NCI-H526 (cell line): Measurements from ENCODE around the gene ABCA7.
"Not testable (repeated sequence)": the region's sequence is repeated elsewhere in the genome, so short reads cannot be mapped to it uniquely, and the experiment has no call there.

Experiments
- DNase-seq, 2 experiments: peaks; one replicate each; lab custom pipeline; 2025; lab: John Stamatoyannopoulos, UW

ABCA7 gene

DNA sequence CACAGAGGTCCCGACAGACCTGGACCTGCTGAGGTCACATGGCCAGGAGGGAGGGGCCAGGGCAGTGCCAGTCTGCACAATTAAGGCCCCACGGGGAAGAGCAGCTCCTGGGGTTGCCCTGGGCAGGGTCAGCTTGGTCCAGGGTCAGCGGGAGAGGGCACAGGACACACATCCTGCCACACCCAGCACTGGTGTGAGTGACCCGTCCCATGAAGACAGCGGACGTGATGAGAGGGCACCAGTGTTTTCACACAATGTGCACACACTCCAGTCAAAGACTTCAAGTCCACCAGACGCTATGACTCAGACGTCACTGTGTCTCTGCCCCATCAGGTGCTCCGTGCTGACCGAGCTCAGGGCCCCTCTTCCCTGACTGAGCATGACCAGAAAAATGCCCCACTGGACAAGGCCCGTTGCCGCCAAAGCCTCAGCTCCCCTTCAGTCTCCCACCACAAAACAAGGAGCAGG lies 23.2 kb upstream of the ABCA7 start:
- no peak for DNase-seq

DNA sequence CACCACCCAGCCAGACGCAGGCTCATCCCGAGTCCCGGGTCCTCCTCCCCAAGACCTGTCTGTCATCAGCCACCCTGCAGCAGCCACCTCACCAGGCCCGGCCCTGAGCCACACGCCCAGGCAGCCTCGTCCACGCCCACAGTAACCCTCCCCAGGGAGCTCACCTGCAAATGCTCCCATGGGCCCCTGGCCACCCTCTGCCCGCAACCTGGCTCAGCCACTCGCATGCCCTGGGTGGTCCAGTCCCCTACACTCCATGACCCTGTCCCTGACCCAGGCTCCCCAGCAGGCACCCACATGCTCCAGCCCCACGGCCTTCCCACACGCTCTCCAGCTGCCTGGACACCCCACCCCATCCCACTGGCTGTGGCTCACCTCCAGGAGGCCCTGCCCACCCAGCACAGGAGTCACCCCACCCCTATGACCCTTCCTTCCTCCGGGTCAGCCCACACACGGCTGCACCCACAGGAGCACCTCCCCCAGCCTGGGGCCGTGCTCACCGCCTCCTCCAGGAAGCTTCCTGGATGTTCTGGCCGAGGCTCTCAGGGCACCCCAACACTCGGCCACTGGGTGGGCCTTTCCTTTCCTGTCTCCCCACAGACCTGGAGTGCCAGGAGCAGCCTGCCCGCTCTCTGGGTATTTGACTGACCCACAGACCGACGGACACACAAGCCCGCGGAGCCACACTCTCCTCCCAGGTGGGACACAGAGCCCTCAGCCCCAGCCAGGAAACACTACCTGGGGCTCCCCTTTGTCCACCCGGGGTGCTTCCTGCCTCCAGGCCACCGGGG lies 22.6 kb upstream of the ABCA7 start:
- DNase-seq, result peak in 1 of 2 experiments; percentile 33

DNA sequence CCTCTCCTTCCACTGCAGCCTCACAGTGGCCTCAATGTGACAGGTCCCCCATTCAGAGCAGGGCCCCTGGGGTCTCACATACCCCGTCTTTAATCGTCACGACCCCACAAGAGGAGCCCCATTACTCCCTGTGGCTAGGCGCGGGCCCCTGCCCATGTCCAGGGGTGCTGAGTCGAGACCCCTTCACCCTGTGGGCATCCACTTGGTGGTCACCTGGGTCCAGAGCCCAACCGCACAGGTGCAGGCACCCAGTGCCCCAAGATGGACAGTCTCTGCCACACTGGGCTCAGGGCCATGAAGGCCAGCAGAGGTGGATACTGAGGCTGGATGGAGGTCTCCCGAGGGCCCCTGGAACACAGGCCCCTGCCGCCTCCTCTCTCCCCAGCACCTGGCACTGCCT lies 22.0 kb upstream of the ABCA7 start:
- DNase-seq, result no peak

DNA sequence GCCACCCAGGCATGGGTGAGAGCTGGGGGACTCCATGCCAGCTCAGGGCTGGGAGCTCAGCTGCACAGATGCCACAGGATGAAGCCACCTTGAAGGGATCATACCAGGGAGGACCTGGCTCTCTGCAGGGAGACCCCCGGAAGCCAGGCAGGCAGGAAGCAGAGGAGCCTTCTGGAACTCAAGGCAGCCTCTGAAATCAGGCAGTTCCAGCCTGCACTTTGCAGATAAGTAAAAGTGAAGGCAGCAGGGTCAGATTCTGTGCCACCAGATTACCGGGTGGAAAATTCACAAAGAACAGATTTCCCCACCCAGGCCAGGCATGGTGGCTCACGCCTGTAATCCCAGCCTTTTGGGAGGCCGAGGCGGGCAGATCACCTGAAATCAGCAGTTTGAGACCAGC lies 21.5 kb upstream of the ABCA7 start:
- no peak for DNase-seq

DNA sequence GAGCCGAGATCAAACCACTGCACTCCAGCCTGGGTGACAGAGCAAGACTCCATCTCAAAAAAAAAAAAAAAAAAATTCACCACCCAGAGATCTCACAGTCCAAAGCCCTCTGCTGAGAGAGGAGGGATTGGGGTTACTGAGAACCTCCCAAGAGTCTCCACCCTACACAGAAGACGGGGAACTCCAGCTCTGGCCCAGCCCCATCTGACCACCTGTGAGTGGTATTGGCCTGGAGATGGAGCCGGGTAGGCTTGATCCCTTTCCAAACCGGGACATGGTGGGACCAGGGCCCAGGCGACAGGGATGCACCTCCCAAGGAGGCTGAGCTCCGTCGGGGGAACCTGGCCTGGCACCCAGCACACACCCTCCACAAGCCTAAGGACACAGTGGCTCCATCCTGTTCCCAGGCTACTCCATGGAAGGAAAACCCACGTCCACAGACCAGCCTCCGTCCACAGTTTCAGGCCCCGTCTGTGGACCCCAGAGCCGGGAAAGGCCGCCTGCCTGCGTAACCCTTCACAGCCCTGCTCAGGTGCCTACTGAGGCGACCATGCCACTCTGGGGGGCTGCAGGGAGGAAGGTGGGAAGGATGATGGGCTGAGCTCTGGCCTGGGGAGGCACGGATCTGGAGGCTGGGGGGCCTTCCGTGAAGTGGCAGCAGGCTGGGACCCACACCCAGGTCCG lies 20.8 kb upstream of the ABCA7 start:
- no peak for DNase-seq

DNA sequence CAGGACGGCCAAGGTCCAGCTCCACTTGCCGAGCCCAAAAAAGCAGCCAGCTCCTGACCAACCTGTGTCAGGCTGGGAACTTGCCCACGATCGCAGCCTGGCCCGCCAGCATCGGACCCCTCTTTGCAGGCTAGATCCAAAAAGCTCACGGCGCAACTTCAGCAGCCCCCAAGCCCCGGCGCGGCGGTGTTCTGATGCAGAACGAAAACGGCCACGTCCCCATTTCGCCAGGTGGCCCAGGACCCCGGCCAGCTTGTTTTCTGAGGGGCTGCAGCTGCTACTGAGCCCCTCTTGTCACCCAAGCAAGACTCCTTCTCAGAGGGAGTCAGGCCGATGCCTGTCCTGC lies 20.3 kb upstream of the ABCA7 start:
- no peak for DNase-seq

DNA sequence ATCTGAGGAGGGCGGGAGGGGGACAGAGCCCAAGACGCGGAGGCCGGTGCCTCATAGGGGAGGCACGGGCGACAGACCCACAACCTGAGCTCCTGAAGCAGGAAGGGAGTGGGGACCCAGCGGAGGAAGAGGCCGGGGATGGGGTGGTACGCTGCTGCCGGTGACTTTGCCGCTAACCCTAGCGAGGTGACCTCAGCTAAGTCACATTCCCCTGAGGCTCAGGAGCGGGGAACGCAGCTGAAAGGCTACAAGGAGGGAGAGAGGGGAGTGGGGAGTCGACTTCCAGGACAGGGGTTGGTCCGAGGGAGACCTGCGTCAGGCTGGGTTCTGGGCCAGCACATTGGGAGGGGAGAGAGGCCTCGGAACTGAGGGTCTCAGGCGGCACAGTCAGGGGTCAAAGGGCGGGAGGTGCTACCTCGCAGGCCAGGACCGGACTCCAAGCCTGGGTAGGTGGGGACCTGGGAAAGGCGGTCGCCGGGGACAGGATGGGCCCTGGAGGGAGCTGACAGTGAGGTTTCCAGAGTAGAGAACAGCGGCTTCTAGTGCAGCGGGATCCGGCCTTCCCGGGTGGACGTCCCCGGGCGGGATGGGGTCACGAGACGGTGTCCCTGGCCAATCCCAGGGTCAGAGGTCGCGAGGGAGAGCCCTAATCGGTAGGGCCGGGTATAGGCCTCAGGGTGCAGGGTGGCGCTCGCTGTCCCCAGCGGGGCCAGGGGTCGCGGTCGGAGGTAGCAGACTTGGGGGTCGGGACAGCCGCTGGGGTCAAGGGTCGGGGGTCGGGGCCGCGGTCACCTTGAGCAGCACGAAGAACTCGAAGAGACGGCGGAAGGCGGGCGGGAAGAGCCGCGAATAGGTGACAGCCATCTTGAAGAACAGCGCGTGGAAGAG lies 19.7 kb upstream of the ABCA7 start:
- DNase-seq, result no peak

DNA sequence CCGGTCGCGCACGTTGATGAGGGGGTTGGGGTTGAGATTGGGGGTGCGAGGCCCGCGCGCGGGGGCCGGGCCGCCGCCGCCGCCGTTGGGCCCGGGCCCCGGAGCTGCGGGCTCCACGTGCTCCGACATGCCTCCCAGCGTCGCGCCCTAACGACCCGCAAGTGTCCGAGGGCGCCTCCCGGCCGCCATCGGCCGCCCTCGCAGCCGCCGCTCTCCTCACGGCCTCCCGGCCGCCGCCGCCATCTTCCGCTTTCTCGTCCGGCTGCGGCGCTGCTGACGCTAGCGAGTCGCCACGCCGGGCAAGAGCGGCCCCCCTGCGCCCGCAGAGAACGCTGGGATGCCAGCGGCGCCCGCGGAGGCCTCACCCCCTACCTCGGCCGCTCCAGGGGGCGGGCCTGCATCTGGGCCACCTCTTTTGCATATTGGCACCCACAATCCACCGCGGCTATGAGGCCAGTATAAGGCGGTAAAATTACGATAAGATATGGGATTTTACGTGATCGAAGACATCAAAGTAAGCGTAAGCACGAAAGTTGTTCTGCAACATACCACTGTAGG lies 19.0 kb upstream of the ABCA7 start, which contains the start of gene TMEM259:
Gene TMEM259, minus strand, starts transcription at position 256 of the 558 bp plus-strand sequence. Its CDS starts 127 bp downstream, at position 129.
- DNase-seq, result peak; percentile 83 to 95

DNA sequence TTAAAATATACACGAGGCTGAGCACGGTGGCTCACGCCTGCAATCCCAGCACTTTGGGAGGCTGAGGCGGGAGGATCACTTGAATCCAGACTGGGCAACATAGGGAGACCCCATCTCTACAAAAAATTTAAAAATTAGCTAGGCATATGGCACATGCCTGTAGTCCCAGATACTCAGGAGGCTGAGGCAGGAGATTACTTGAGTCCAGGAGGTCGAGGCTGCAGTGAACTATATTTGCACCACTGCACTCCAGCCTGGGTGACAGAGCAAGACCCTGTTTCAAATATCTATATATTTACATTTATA lies 16.1 kb upstream of the ABCA7 start:
- DNase-seq, result not testable (repeated sequence)

DNA sequence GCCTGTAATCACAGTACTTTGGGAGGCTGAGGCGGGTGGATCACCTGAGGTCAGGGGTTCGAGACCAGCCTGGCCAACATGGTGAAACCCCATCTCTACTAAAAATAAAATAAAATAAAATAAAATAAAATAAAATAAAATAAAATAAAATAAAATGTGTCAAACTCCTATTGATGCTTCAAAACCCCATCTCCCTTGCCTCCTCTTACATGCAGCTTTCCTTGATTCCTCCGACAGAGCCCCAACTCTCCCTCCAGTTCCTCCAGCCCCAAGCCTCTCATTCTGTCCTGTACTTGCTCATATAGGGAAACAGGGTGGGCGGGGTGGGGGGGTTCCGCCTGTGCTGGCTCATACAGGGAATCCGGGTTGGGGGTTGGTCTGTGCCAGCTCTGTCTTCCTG lies 14.8 kb upstream of the ABCA7 start:
- DNase-seq, result not testable (repeated sequence)

DNA sequence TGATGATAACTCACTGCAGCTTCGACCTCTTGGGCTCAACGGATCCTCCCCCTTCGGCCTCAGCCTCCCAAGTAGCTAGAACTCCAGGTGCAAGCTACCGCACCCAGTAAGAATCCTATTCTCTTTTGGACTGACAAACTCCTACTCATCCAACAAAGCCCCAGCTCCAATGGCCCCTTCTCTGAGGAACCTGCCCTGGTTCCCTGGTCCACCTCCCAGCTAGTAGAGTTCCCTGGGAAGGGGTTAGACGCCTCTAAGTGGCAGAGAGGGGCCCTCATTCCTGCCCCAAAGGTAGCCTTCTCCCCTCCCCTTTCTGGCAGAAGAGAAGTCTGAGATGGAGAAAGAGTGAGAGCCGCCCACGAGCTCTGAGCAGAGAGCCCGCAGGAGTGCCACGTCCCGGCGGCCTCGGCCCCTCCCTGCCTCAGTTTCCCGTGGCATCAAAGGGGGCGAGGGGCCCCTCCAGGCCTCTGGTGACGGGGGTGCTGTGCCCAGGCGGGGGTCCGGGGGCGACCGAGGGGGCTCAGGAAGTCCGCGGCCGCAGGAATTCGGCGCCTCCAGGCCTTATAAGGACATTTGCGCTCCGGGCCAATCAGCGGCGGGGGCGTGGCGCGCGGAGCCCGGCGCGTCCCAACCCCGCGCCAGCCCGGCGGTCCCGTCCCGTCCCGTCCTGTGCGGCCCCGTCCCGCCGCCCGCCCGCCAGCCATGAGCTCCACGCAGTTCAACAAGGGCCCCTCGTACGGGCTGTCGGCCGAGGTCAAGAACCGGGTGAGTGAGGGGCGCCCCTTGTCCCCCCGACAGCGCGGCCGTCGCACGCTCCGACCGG lies 13.7 kb upstream of the ABCA7 start, which contains the start of gene CNN2:
Gene CNN2, plus strand, starts transcription at position 649 of the 823 bp plus-strand sequence. Its CDS starts 54 bp downstream, at position 703.
- DNase-seq, result peak in 1 of 2 experiments; percentile 51

DNA sequence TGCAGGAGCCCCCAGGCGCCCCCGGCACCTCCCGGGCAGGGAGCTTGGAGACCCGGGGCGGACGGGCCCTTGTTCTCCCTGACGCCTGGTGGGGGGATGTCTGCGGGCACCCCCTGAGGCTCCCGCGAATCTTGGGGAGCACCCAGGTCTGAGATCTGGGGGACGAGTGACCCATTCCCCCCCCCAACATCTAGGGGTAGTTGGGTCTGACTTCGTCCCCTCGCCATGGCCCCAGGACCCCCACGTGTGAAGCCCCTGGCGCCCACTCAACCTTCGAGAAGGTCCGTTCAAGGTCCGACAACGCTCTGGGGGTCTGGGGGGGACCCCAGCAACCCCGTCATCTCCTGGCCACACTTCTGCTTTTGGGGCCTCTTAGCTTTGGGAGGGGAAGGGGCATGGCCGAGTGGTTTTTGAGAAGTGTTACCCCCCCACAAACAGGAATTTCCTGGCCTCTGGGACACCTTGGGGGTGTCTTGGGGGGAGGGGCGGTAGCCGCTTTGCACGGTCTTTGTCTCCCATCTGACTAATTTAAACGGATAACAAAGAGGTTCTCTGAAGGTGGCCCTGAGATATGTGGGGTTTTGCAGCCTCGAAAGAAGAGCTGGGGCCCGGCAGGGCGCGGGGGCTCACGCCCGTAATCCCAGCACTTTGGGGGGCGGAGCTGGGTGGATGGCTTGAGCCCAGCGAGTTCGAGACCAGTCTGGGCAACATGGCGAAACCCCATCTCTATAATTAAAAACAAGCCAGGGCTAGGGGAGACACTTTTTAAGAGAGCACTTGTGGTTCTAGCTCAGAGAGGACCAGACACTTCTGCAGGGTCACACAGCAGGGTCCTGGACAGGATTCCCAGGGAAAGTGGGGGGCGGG lies 12.9 kb upstream of the ABCA7 start:
- DNase-seq, result no peak

DNA sequence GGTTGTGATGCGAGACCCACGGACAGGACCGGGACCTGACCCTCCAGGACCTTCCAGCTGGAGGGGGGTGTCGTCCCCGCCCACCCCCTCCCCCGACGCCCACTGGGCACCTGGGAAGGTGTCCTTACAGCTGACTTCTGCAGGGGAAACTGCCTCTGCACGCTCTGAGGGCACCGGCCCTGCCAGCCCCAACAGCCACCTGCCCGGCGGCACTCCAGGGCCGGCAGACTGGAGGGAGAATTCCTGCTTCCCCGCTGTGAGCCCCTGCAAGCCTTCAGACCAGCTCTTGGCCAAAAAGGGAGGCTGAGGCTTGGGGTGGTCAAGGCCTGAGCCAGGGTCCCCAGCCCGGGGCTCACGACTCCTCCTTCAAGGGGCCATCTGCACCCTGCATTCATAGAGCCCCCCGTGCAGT lies 12.3 kb upstream of the ABCA7 start:
- DNase-seq, result peak in 1 of 2 experiments; percentile 42

DNA sequence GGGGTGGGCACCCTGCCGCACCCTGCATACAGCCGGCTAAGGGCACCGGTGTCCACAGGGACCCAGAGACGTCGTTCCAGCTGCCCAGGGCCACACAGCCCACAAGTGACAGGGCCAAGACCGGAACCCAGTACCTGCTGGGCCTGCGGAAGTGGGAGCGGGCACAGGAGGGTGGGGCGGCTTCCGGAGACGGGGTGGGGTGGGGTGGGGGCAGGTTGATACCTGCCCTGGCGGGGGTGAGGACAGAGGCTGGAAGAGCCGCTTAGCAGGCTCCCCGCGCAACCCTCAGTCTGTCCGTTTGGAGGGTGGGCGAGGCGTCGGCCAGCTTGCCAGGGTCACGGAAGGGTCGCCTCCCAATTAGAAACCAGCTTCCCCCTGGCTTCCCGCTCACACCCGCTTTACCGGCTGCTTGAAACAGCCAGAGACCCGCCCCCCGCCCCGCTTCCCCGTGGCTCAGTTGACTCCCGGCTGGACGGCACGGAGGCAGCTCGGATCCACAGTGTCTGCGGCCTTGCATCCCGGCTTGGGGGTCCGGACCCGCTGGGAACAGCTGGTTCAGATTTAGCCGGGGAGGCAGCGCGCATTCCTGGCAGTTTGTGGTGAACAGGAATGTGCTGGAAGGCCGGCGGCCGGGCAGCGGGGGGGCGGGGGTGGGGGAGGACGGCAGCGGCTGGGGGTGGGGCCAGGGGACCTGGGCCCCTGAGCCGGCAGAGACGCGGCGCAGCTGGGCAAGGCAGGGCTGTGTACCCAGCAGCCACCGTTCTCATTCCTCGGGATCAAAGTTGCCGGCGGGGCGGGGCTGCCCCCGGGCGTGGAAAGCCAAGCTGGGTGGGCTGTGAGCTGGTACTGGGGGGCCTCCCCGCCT lies 11.6 kb upstream of the ABCA7 start:
- peak in 1 of 2 experiments; percentile 64 for DNase-seq

DNA sequence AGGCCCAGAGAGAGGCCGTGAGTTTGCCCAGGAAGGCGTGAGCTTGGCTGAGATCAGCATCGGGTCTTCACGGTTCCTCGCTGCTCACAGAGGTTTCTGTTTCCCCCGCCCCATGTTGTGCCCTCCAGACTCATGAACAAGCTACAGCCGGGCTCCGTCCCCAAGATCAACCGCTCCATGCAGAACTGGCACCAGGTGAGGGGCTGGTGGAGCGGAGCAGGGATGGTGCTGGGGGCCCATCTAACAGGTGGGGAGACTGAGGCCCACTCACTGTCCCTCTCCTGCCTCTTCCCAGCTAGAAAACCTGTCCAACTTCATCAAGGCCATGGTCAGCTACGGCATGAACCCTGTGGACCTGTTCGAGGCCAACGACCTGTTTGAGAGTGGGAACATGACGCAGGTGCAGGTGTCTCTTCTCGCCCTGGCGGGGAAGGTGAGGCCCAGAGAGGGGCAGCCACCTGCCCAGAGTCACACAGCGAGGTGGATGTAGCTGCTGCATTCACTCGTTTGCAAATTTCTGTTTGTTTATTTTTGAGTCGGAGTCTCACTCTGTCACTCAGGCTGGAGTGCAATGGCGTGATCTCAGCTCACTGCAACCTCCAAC lies 7.5 kb upstream of the ABCA7 start:
- DNase-seq, result no peak

DNA sequence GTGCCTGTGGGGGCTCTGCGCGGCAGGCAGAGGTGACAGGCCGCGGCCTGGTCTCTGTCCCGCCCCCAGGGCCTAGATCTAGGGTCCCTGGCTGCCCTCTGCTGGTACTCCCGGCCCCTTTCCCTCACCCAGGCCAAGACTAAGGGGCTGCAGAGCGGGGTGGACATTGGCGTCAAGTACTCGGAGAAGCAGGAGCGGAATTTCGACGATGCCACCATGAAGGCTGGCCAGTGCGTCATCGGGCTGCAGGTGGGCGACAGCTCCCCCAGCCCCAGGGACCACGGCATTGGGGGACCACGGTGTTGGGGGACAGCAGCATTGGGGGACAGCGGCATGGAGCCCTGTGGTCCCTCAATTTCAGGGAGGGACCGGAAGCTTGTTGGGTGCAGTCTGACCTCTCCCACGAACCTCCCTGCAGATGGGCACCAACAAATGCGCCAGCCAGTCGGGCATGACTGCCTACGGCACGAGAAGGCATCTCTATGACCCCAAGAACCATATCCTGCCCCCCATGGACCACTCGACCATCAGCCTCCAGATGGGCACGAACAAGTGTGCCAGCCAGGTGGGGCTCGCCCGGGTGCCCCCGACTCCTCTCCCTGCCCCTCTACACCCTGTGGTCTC lies 3.8 kb upstream of the ABCA7 start:
- no peak for DNase-seq

DNA sequence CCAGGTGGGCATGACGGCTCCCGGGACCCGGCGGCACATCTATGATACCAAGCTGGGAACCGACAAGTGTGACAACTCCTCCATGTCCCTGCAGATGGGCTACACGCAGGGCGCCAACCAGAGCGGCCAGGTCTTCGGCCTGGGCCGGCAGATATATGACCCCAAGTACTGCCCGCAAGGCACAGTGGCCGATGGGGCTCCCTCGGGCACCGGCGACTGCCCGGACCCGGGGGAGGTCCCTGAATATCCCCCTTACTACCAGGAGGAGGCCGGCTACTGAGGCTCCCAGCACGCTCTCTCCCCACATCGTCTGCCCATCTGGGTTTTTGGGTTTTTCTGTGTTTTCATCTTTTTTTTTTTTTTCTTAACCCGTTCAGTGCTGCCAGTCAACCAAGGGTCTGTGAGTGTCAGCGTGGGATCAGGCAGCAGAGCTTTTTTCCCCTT lies 2.3 kb upstream of the ABCA7 start:
- no peak for DNase-seq

DNA sequence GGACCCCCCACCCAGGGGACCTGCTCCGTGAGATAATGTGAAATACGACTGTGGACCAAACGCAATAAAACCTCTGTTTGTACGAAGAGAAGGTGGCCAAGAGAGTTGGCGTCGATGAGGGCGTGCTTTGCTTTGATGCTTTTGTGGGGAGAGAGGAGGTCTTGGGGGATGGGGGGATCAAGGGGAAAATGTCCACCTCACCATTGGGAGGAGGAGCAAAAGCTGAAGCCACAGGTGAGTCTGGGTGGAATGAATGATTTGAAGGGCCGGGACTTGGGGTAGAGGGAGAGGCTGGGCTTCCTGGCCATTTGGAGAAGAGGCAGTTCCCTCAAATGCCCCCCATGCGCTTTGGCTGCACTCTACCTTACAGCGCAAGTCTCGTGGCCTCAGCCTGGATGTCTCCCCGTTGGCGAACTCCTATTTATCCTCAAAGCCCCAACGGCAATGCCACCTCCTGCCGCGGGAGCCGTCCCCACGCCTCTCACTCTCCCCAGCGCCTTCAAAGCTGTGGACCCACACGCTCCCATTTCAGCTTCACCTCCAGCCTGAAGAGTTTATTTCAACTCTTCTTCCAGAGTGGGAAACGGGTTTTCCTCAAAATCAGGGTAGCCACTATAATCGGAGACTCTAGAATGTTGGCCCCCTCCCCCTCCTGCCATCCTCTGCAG lies 795 bp upstream of the ABCA7 start:
- no peak for DNase-seq
